HUDEP-2 (cell line): ENCODE data around the gene SSMEM1.
"Not testable (repeated sequence)": the region's sequence is repeated elsewhere in the genome, so short reads cannot be mapped to it uniquely, and the experiment has no call there.

ENCODE experiments used
- DNase-seq, 76 experiments: peaks; one replicate each; lab custom pipeline; 2025; ENCODE audit not compliant: unreplicated experiment in 76 of 76; lab: John Stamatoyannopoulos, UW

Gene SSMEM1

GRCh38 chr7:130210181-130210935 lies 2.7 kb downstream of the SSMEM1 start:
- no peak for DNase-seq

- no peak for DNase-seq
These were observed 6.2 kb downstream of the SSMEM1 start for GRCh38 chr7:130213828-130214227.

- no peak for DNase-seq
These were observed 8.4 kb downstream of the SSMEM1 start for GRCh38 chr7:130216025-130216424.

- peak in 1 of 76 experiments; percentile 3 for DNase-seq
These were observed 9.1 kb downstream of the SSMEM1 start for GRCh38 chr7:130216750-130217149.

GRCh38 chr7:130218806-130219620 lies 11.4 kb downstream of the SSMEM1 start:
- DNase-seq: no peak

GRCh38 chr7:130219871-130220270 lies 12.2 kb downstream of the SSMEM1 start:
- DNase-seq: no peak

GRCh38 chr7:130221746-130222145 lies 14.1 kb downstream of the SSMEM1 start:
- no peak for DNase-seq

- no peak for DNase-seq
These were observed 16.0 kb downstream of the SSMEM1 start for GRCh38 chr7:130223646-130224045.

GRCh38 chr7:130224210-130224609 lies 16.6 kb downstream of the SSMEM1 start:
- peak in 1 of 76 experiments; percentile 2 for DNase-seq

- DNase-seq: peak in 10 of 76 experiments; percentile 11 to 28 (median 14)
These were observed 17.3 kb downstream of the SSMEM1 start for GRCh38 chr7:130224923-130225322.

- no peak for DNase-seq
These were observed 18.7 kb downstream of the SSMEM1 start for GRCh38 chr7:130226333-130226732.

- DNase-seq: no peak
These were observed 20.4 kb downstream of the SSMEM1 start for GRCh38 chr7:130227883-130228575.

GRCh38 chr7:130228840-130229502 lies 21.3 kb downstream of the SSMEM1 start:
- no peak for DNase-seq

GRCh38 chr7:130229981-130230380 lies 22.3 kb downstream of the SSMEM1 start:
- not testable (repeated sequence) for DNase-seq

GRCh38 chr7:130231792-130232191 lies 24.1 kb downstream of the SSMEM1 start:
- DNase-seq: no peak

GRCh38 chr7:130232209-130232608 lies 24.5 kb downstream of the SSMEM1 start:
- DNase-seq: no peak

- DNase-seq: no peak
These were observed 26.4 kb downstream of the SSMEM1 start for GRCh38 chr7:130234078-130234477.

- DNase-seq: not testable (repeated sequence)
These were observed 28.7 kb downstream of the SSMEM1 start for GRCh38 chr7:130236361-130236760.

GRCh38 chr7:130240240-130240639 lies 32.6 kb downstream of the SSMEM1 start:
- DNase-seq: no peak

- peak in 51 of 76 experiments; percentile 3 to 74 (median 21) for DNase-seq
These were observed 34.7 kb downstream of the SSMEM1 start for GRCh38 chr7:130242198-130243014.
